HEK293 (cell line): ENCODE data around the gene HDDC3.

ENCODE experiments used
- CTCF ChIA-PET: fragments of 350-600 bp; formaldehyde crosslinking; extraction: SDS; loops from one replicate; lab custom pipeline; 2021; ENCODE audit warnings: antibody characterized with exemption; lab: Yijun Ruan, JAX
- POLR2A ChIA-PET: fragments of 300-600 bp; formaldehyde crosslinking; extraction: SDS; loops from one replicate; lab custom pipeline; 2020; ENCODE audit warnings: antibody characterized with exemption, inconsistent platforms; lab: Yijun Ruan, JAX
- H3K27ac ChIP-seq: fragments of 200-500 bp; sonication (Bioruptor generic); 2 replicates; pipeline ENCODE4 v1.5.1; 2014; ENCODE audit warnings: low read depth, low read length, control low read depth, inconsistent platforms; ENCODE audit errors: extremely low read depth
- H3K36me3 ChIP-seq, 2 experiments: fragments of 200-500 bp in 1 of 2; sonication (Bioruptor generic) in 1 of 2; 1 replicate in 1 of 2; 2 replicates in 1 of 2; pipeline ENCODE4 v1.5.1; 2014 to 2017; ENCODE audit warnings: inconsistent platforms in 2 of 2, low read length in 2 of 2; ENCODE audit not compliant: control insufficient read depth in 2 of 2, insufficient read depth in 1 of 2
- H3K4me1 ChIP-seq: fragments of 200-500 bp; sonication (Bioruptor generic); 2 replicates; pipeline ENCODE4 v1.5.1; 2014; ENCODE audit warnings: mild to moderate bottlenecking, low read length, inconsistent platforms; ENCODE audit not compliant: control insufficient read depth, insufficient read depth
- H3K4me3 ChIP-seq: 2 replicates; pipeline ENCODE4 v1.5.1; 2011; ENCODE audit warnings: low read depth, mild to moderate bottlenecking, control low read depth, low read length, moderate library complexity
- H3K9me3 ChIP-seq: fragments of 200-500 bp; sonication (Bioruptor generic); 2 replicates; pipeline ENCODE4 v1.5.1; 2014; ENCODE audit warnings: low read depth, low read length, inconsistent platforms; ENCODE audit not compliant: control insufficient read depth, insufficient read depth
- IKZF3 ChIP-seq: fragments of 450-650 bp; IDR thresholded peaks from 2 replicates; pipeline ENCODE4 v1.5.0; 2018; ENCODE audit warnings: missing biosample characterization, mild to moderate bottlenecking, missing genetic modification characterization, moderate library complexity
- SCRT2 ChIP-seq: fragments of 450-650 bp; formaldehyde crosslinking; IDR thresholded peaks from 2 replicates; pipeline ENCODE4 v1.5.1; 2016; ENCODE audit warnings: missing biosample characterization, missing genetic modification characterization
- TSHZ1 ChIP-seq: fragments of 450-650 bp; formaldehyde crosslinking; IDR thresholded peaks from 2 replicates; pipeline ENCODE4 v1.5.1; 2016; ENCODE audit warnings: missing biosample characterization, missing genetic modification characterization, borderline replicate concordance
- ZBTB26 ChIP-seq: fragments of 450-650 bp; formaldehyde crosslinking; optimal IDR thresholded peaks from 2 replicates; pipeline ENCODE3; 2016; ENCODE audit warnings: missing biosample characterization, mild to moderate bottlenecking, missing genetic modification characterization
- ZBTB7A ChIP-seq: fragments of 450-650 bp; formaldehyde crosslinking; IDR thresholded peaks from 2 replicates; pipeline ENCODE4 v1.5.1; 2016; ENCODE audit warnings: low read depth, missing biosample characterization, missing genetic modification characterization
- ZNF114 ChIP-seq: fragments of 450-650 bp; formaldehyde crosslinking; IDR thresholded peaks from 2 replicates; pipeline ENCODE4 v1.5.0; 2017; ENCODE audit warnings: missing biosample characterization, missing genetic modification characterization
- ZNF132 ChIP-seq: fragments of 450-650 bp; formaldehyde crosslinking; IDR thresholded peaks from 2 replicates; pipeline ENCODE4 v1.5.1; 2017; ENCODE audit warnings: missing biosample characterization, missing genetic modification characterization, borderline replicate concordance
- ZNF138 ChIP-seq: fragments of 450-650 bp; formaldehyde crosslinking; IDR thresholded peaks from 2 replicates; pipeline ENCODE4 v1.5.1; 2016; ENCODE audit warnings: missing biosample characterization, missing genetic modification characterization, borderline replicate concordance
- ZNF214 ChIP-seq: fragments of 450-650 bp; formaldehyde crosslinking; IDR thresholded peaks from 2 replicates; pipeline ENCODE4 v1.5.1; 2017; ENCODE audit warnings: missing biosample characterization, mild to moderate bottlenecking, missing genetic modification characterization, borderline replicate concordance
- ZNF24 ChIP-seq: fragments of 450-650 bp; formaldehyde crosslinking; IDR thresholded peaks from 2 replicates; pipeline ENCODE4 v1.5.1; 2016; ENCODE audit warnings: missing biosample characterization, missing genetic modification characterization
- ZNF341 ChIP-seq: fragments of 450-650 bp; formaldehyde crosslinking; IDR thresholded peaks from 2 replicates; pipeline ENCODE4; 2016; ENCODE audit warnings: low read depth, missing biosample characterization, missing genetic modification characterization
- ZNF362 ChIP-seq: fragments of 450-650 bp; formaldehyde crosslinking; IDR thresholded peaks from 2 replicates; pipeline ENCODE4 v1.5.1; 2016; ENCODE audit warnings: missing biosample characterization, missing genetic modification characterization
- ZNF426 ChIP-seq: fragments of 450-650 bp; formaldehyde crosslinking; IDR thresholded peaks from 2 replicates; pipeline ENCODE4 v1.5.1; 2017; ENCODE audit warnings: missing biosample characterization, missing genetic modification characterization, mild to moderate bottlenecking, inconsistent platforms, moderate library complexity
- ZNF449 ChIP-seq: fragments of 450-650 bp; formaldehyde crosslinking; IDR thresholded peaks from 2 replicates; pipeline ENCODE4 v1.5.1; 2017; ENCODE audit warnings: missing biosample characterization, mild to moderate bottlenecking, missing genetic modification characterization, moderate library complexity
- ZNF48 ChIP-seq: fragments of 450-650 bp; formaldehyde crosslinking; IDR thresholded peaks from 2 replicates; pipeline ENCODE4 v1.5.1; 2016; ENCODE audit warnings: missing biosample characterization, missing genetic modification characterization
- ZNF510 ChIP-seq: fragments of 450-650 bp; formaldehyde crosslinking; IDR thresholded peaks from 2 replicates; pipeline ENCODE4 v1.5.1; 2018; ENCODE audit warnings: mild to moderate bottlenecking, missing genetic modification characterization, missing biosample characterization; ENCODE audit not compliant: insufficient replicate concordance
- ZNF513 ChIP-seq: fragments of 450-650 bp; IDR thresholded peaks from 2 replicates; pipeline ENCODE4 v1.5.1; 2018; ENCODE audit warnings: missing biosample characterization, missing genetic modification characterization
- ZNF664 ChIP-seq: fragments of 450-650 bp; formaldehyde crosslinking; IDR thresholded peaks from 2 replicates; pipeline ENCODE4 v1.5.1; 2016; ENCODE audit warnings: missing biosample characterization, missing genetic modification characterization
- ZNF677 ChIP-seq: fragments of 450-650 bp; IDR thresholded peaks from 2 replicates; pipeline ENCODE4 v1.5.0; 2018; ENCODE audit warnings: missing biosample characterization, mild to moderate bottlenecking, missing genetic modification characterization, moderate library complexity
- ZNF707 ChIP-seq: fragments of 450-650 bp; formaldehyde crosslinking; IDR thresholded peaks from 2 replicates; pipeline ENCODE4 v1.5.1; 2016; ENCODE audit warnings: missing biosample characterization, missing genetic modification characterization
- ZNF76 ChIP-seq: fragments of 450-650 bp; formaldehyde crosslinking; IDR thresholded peaks from 2 replicates; pipeline ENCODE4; 2016; ENCODE audit warnings: low read depth, missing biosample characterization, missing genetic modification characterization, borderline replicate concordance
- ZNF768 ChIP-seq: fragments of 450-650 bp; formaldehyde crosslinking; IDR thresholded peaks from 2 replicates; pipeline ENCODE4 v1.5.1; 2018; ENCODE audit warnings: missing biosample characterization, mild to moderate bottlenecking, missing genetic modification characterization
- ZNF792 ChIP-seq: fragments of 450-650 bp; formaldehyde crosslinking; IDR thresholded peaks from 2 replicates; pipeline ENCODE4 v1.5.1; 2016; ENCODE audit warnings: missing biosample characterization, missing genetic modification characterization
- TF ChIP-seq, protein P1 (sequence below): fragments of 450-650 bp; formaldehyde crosslinking; IDR thresholded peaks from 2 replicates; pipeline ENCODE4 v1.5.1; 2016; ENCODE audit warnings: missing biosample characterization, missing genetic modification characterization
- TF ChIP-seq, protein P2 (sequence below): fragments of 450-650 bp; formaldehyde crosslinking; IDR thresholded peaks from 2 replicates; pipeline ENCODE4 v1.5.1; 2017; ENCODE audit warnings: missing biosample characterization, missing genetic modification characterization

HDDC3 gene

GRCh38 chr15:90982135-90982534 is 49.8 kb upstream of the HDDC3 start (continued):
- TF ChIP-seq ZNF114 (no peak), ZNF707 (tag by site-specific recombination) (no peak), ZNF768 (tag by site-specific recombination) (no peak), ZNF138 (tag by site-specific recombination) (no peak), ZNF677 (tag by site-specific recombination) (no peak), ZNF449 (tag by site-specific recombination) (no peak), SCRT2 (tag by site-specific recombination) (no peak), TSHZ1 (tag by site-specific recombination) (no peak), ZNF664 (tag by site-specific recombination) (no peak), ZNF792 (tag by site-specific recombination) (no peak)

DNA sequence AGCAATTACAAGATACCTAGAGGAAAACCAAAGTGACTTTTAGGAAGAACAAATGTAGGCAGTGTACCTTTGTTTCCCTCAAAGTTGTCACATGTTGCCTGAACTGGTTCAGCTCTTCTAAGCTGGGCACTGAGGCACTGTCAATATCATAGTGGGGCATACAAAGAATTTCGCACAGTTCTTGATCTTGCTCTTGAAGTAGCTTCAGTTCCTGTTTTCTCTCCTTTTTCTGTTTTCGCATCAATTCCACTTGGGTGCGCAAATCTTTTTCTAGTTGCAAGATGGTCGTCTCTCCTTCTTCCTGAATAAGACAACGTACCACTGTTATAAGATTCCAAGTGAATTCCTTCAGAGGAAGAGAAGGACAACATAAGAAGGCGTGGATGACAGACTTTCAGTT is 49.3 kb upstream of the HDDC3 start:
- ChIA-PET CTCF (interaction anchor here (0.9 to 6.6 kb wide), 3 partner anchors 8 to 51 kb away, joined by 4 to 43 read pairs (median 8); partner anchors contain the start of gene RCCD1), POLR2A (interaction anchor here (0.7 to 1.3 kb wide), 2 partner anchors 11 to 27 kb away, joined by 3 to 4 read pairs; partner anchors contain the start of gene RCCD1)
- peaks cover 88 to 94% of the 10 kb centered on the region in 2 experiments for H3K36me3 ChIP-seq
- H3K4me1 ChIP-seq: no peaks in the 10 kb centered on the region; the same call in 1 of the 2 replicates
- H3K4me3 ChIP-seq: no peak overlapping the region
- no peaks in the 10 kb centered on the region for H3K9me3 ChIP-seq
- no peak overlapping the region for H3K27ac ChIP-seq
- TF ChIP-seq ZNF426 (tag by site-specific recombination): no peak
- TF ChIP-seq ZNF132 (tag by site-specific recombination): no peak
- no peak for TF ChIP-seq IKZF3 (tag by site-specific recombination)
- no peak for TF ChIP-seq ZNF76
- TF ChIP-seq, protein P1, sequence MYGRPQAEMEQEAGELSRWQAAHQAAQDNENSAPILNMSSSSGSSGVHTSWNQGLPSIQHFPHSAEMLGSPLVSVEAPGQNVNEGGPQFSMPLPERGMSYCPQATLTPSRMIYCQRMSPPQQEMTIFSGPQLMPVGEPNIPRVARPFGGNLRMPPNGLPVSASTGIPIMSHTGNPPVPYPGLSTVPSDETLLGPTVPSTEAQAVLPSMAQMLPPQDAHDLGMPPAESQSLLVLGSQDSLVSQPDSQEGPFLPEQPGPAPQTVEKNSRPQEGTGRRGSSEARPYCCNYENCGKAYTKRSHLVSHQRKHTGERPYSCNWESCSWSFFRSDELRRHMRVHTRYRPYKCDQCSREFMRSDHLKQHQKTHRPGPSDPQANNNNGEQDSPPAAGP (tag by site-specific recombination): no peak
- TF ChIP-seq, protein P2, sequence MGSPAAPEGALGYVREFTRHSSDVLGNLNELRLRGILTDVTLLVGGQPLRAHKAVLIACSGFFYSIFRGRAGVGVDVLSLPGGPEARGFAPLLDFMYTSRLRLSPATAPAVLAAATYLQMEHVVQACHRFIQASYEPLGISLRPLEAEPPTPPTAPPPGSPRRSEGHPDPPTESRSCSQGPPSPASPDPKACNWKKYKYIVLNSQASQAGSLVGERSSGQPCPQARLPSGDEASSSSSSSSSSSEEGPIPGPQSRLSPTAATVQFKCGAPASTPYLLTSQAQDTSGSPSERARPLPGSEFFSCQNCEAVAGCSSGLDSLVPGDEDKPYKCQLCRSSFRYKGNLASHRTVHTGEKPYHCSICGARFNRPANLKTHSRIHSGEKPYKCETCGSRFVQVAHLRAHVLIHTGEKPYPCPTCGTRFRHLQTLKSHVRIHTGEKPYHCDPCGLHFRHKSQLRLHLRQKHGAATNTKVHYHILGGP (tag by site-specific recombination): no peak
- no peak for TF ChIP-seq ZNF510 (tag by site-specific recombination)
- TF ChIP-seq ZBTB26 (tag by site-specific recombination): no peak
- TF ChIP-seq ZNF362: no peak
- TF ChIP-seq ZNF48 (tag by site-specific recombination): no peak
- no peak for TF ChIP-seq ZNF214 (tag by site-specific recombination)
- TF ChIP-seq ZNF341 (tag by site-specific recombination): no peak
- TF ChIP-seq ZBTB7A: no peak
- no peak for TF ChIP-seq ZNF513 (tag by site-specific recombination)
- TF ChIP-seq ZNF24 (tag by site-specific recombination): no peak
